GM12801 (cell line): ENCODE data around the gene FAM83B.

ENCODE experiments used
- TF ChIP-seq, protein P1 (sequence below): IDR thresholded peaks from one replicate; pipeline ENCODE4 v1.5.1; 2011; ENCODE audit warnings: control low read depth; ENCODE audit not compliant: insufficient read length; ENCODE audit errors: extremely low read depth

Gene FAM83B

DNA sequence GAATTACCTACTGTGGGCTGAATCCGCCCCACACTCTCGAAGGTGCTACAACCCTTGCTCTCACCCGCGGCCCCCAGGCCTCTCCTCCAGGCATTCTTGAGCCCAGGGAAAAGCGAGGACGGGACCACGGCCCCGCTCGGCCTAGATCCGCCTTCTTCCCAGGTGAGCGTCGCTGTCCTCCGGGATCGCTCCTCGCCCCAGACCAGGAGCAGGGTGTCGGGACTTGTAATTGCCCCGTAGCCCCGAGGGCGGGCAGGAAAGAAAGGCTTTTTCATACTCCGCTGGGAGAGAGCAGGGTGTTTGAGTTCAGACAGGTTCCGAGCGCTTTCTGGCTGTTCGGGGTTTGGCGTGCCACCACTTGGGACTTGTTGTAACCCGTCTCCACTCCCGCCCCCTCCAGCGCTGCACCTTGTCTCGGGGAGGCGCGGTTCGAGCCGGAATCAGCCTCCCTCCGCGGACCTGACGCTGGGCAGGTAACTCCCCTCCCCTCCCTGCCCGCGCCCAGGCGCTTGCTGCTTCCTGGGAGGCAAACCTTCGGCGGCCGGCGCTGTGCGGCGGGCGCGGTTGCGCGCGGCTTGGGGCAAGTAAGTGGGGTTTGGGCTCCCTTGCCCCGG is at the start of gene FAM83B:
TSS of gene FAM83B (plus strand) at position 529 of the 614 bp plus-strand sequence. CDS start 23,476 bp downstream, outside the sequence.
- TF ChIP-seq, protein P1, sequence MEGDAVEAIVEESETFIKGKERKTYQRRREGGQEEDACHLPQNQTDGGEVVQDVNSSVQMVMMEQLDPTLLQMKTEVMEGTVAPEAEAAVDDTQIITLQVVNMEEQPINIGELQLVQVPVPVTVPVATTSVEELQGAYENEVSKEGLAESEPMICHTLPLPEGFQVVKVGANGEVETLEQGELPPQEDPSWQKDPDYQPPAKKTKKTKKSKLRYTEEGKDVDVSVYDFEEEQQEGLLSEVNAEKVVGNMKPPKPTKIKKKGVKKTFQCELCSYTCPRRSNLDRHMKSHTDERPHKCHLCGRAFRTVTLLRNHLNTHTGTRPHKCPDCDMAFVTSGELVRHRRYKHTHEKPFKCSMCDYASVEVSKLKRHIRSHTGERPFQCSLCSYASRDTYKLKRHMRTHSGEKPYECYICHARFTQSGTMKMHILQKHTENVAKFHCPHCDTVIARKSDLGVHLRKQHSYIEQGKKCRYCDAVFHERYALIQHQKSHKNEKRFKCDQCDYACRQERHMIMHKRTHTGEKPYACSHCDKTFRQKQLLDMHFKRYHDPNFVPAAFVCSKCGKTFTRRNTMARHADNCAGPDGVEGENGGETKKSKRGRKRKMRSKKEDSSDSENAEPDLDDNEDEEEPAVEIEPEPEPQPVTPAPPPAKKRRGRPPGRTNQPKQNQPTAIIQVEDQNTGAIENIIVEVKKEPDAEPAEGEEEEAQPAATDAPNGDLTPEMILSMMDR, result no peak

DNA sequence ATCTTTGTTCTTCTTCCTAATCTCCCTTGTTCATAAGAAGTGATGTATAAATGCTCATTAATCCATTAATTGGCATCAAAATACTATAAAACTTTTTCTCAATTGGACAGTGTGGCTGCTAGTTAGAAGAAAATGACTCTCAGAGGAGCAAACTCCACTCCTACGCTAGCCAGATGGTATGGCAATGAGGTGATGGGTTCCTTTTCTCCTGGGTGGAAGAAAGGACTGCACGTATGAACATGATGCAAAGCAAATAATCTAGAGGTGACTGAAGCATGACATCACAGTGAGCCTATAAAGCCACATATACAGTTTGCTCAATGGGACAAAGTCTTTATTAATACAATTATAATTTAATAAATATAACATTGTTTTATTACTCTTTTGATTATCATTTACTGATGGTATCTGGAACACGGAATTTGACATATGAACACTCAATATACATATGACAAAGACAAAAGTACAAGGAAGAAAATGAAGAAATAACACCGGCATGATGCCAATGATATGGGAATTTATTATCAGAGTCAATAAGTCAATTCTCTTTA is 46.4 kb upstream of the FAM83B start:
- TF ChIP-seq, protein P1, result no peak

- TF ChIP-seq, protein P1, result no peak
Measured at GRCh38 chr6:54801244-54801643, 45.3 kb upstream of the FAM83B start.

GRCh38 chr6:54801669-54802068 is 44.9 kb upstream of the FAM83B start:
- TF ChIP-seq, protein P1, result no peak

GRCh38 chr6:54802775-54803634 is 43.6 kb upstream of the FAM83B start:
- TF ChIP-seq, protein P1, result no peak

GRCh38 chr6:54805077-54805476 is 41.5 kb upstream of the FAM83B start:
- TF ChIP-seq, protein P1, result no peak

DNA sequence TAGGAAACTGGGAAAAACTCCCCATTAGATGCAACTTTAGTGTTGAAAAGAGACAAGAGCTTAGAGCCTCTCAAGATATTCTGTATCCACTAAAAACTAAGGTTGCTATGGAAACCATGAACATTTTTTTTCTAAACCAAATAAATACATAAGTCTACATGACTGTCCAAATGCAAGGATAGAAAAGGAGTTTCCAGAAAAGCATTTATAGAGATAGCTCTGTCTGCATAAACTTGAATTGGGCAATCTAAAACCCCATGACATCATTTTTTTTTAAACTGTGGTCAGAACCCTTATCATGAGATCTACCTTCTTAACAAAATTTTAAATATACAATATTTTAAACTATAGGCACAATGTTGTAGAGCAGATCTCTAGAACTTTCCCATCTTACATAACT is 36.4 kb upstream of the FAM83B start:
- TF ChIP-seq, protein P1, result no peak
